Superior temporal gyrus (tissue), 1 donor: ENCODE results near the gene HIPK1.
"Not testable (repeated sequence)": the region's sequence is repeated elsewhere in the genome, so short reads cannot be mapped to it uniquely, and the experiment has no call there.

Experiments used
- DNase-seq: peaks from one replicate; pipeline ENCODE4 v3.0.0-alpha.2; 2016; ENCODE audit errors: extremely low spot score

HIPK1 gene

GRCh38 chr1:113945329-113945728 lies 16.2 kb downstream of the HIPK1 start:
- DNase-seq = no peak

GRCh38 chr1:113946112-113946511 lies 17.0 kb downstream of the HIPK1 start:
- no peak for DNase-seq

- DNase-seq = no peak
These were observed 17.7 kb downstream of the HIPK1 start for GRCh38 chr1:113946678-113947387.

- DNase-seq = peak; percentile 29
These were observed 18.4 kb downstream of the HIPK1 start for GRCh38 chr1:113947388-113948107.

GRCh38 chr1:113948151-113948550 lies 19.0 kb downstream of the HIPK1 start:
- DNase-seq = not testable (repeated sequence)

- no peak for DNase-seq
These were observed 19.9 kb downstream of the HIPK1 start for GRCh38 chr1:113949007-113949406.

GRCh38 chr1:113950908-113951307 lies 21.8 kb downstream of the HIPK1 start:
- DNase-seq = no peak

- no peak for DNase-seq
These were observed 22.6 kb downstream of the HIPK1 start for GRCh38 chr1:113951719-113952118.

GRCh38 chr1:113957984-113958383 lies 28.9 kb downstream of the HIPK1 start:
- DNase-seq = no peak

GRCh38 chr1:113958691-113959090 lies 29.6 kb downstream of the HIPK1 start:
- DNase-seq = no peak

- peak; percentile 53 for DNase-seq
These were observed 34.3 kb downstream of the HIPK1 start for GRCh38 chr1:113963281-113963906.

GRCh38 chr1:113965703-113966412 lies 36.7 kb downstream of the HIPK1 start:
- DNase-seq = no peak

- DNase-seq = no peak
These were observed 43.8 kb downstream of the HIPK1 start for GRCh38 chr1:113972954-113973353.

GRCh38 chr1:113975211-113975895 lies 46.2 kb downstream of the HIPK1 start:
- no peak for DNase-seq

- DNase-seq = no peak
These were observed 47.6 kb downstream of the HIPK1 start for GRCh38 chr1:113976609-113977278.

- no peak for DNase-seq
These were observed 48.8 kb downstream of the HIPK1 start for GRCh38 chr1:113977906-113978305.

- DNase-seq = peak; percentile 94
These were observed 50.0 kb downstream of the HIPK1 start, which contains the start of gene OLFML3 for GRCh38 chr1:113978863-113979702. Gene OLFML3 (plus strand): TSS chr1:113979474. CDS start chr1:113979517, 43 bp downstream.

- DNase-seq = no peak
These were observed 51.0 kb downstream of the HIPK1 start for GRCh38 chr1:113980110-113980509.

GRCh38 chr1:113981962-113982931 lies 53.1 kb downstream of the HIPK1 start:
- DNase-seq = no peak
